ENCODE results near the gene FKBP11. TPM values are rescaled to one million over a fixed set of nuclear protein-coding genes. Genes with fewer than 3 reads are reported as not detected.

The FKBP11 gene
- total RNA-seq, 1 donor from 2014 or later: 12.4 TPM

GRCh38 chr12:48970702-48971334, 45.5 kb upstream of the FKBP11 start:
- no peak for FAIRE-seq
- no peak overlapping the region for H3K4me3 ChIP-seq (ENCODE audit: low read depth, low read length)

GRCh38 chr12:48969833-48970701, 44.8 kb upstream of the FKBP11 start:
- DNase-seq (ENCODE audit: low read depth): no peak
- FAIRE-seq: no peak
- Histone ChIP-seq H3K27me3 (ENCODE audit: control insufficient read depth, insufficient read depth, low read length) (peaks cover 33% of the 10 kb centered on the region), H3K4me3 (ENCODE audit: low read depth, low read length) (peak overlapping the region; percentile 16), H3K36me3 (ENCODE audit: control insufficient read depth, insufficient read depth, low read length) (no peaks in the 10 kb centered on the region)
- TF ChIP-seq, protein P1, sequence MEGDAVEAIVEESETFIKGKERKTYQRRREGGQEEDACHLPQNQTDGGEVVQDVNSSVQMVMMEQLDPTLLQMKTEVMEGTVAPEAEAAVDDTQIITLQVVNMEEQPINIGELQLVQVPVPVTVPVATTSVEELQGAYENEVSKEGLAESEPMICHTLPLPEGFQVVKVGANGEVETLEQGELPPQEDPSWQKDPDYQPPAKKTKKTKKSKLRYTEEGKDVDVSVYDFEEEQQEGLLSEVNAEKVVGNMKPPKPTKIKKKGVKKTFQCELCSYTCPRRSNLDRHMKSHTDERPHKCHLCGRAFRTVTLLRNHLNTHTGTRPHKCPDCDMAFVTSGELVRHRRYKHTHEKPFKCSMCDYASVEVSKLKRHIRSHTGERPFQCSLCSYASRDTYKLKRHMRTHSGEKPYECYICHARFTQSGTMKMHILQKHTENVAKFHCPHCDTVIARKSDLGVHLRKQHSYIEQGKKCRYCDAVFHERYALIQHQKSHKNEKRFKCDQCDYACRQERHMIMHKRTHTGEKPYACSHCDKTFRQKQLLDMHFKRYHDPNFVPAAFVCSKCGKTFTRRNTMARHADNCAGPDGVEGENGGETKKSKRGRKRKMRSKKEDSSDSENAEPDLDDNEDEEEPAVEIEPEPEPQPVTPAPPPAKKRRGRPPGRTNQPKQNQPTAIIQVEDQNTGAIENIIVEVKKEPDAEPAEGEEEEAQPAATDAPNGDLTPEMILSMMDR (IDR thresholded peaks at IDR 0.05; ENCODE audit: insufficient read depth, low read length, severe bottlenecking): peak; percentile 13

More at GRCh38 chr12:48970702-48971334, 45.5 kb upstream of the FKBP11 start:
- DNase-seq (ENCODE audit: low read depth): no peak
- TF ChIP-seq, protein P1 (IDR thresholded peaks at IDR 0.05; ENCODE audit: insufficient read depth, low read length, severe bottlenecking): no peak
- Histone ChIP-seq H3K27me3 (ENCODE audit: control insufficient read depth, insufficient read depth, low read length) (peaks cover 33% of the 10 kb centered on the region), H3K36me3 (ENCODE audit: control insufficient read depth, insufficient read depth, low read length) (no peaks in the 10 kb centered on the region)

GRCh38 chr12:48969160-48969771, 44.0 kb upstream of the FKBP11 start:
- peaks cover 31% of the 10 kb centered on the region for H3K27me3 ChIP-seq (ENCODE audit: control insufficient read depth, insufficient read depth, low read length)
- no peak for FAIRE-seq

DNA sequence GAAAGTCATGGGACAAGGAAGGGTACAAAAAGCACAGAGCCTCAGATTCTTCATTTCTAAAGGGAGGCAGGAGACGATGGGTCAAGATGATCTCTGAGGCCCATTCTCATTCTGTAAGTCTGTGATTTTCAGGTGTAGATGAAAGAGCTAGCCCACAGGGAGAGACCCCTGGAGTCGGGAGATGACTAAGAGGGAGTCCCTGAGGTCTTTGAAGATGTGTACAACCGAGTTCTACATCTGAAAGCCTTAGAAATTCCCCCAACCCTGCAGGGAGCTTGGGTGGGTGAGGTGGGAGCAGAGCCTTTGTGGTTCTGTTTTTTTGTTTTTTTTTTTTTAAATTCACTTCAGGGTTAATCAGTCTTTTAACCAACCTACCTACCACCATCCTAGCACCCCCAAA, 43.2 kb upstream of the FKBP11 start:
- DNase-seq (ENCODE audit: low read depth): no peak
- peaks cover 25% of the 10 kb centered on the region for H3K27me3 ChIP-seq (ENCODE audit: control insufficient read depth, insufficient read depth, low read length)
- TF ChIP-seq, protein P1 (IDR thresholded peaks at IDR 0.05; ENCODE audit: insufficient read depth, low read length, severe bottlenecking): no peak
- no peak overlapping the region for H3K4me3 ChIP-seq (ENCODE audit: low read depth, low read length)
- no peaks in the 10 kb centered on the region for H3K36me3 ChIP-seq (ENCODE audit: control insufficient read depth, insufficient read depth, low read length)
- FAIRE-seq: no peak

More at GRCh38 chr12:48969160-48969771, 44.0 kb upstream of the FKBP11 start:
- no peak overlapping the region for H3K4me3 ChIP-seq (ENCODE audit: low read depth, low read length)
- no peaks in the 10 kb centered on the region for H3K36me3 ChIP-seq (ENCODE audit: control insufficient read depth, insufficient read depth, low read length)
- TF ChIP-seq, protein P1 (IDR thresholded peaks at IDR 0.05; ENCODE audit: insufficient read depth, low read length, severe bottlenecking): no peak
- DNase-seq (ENCODE audit: low read depth): no peak

DNA sequence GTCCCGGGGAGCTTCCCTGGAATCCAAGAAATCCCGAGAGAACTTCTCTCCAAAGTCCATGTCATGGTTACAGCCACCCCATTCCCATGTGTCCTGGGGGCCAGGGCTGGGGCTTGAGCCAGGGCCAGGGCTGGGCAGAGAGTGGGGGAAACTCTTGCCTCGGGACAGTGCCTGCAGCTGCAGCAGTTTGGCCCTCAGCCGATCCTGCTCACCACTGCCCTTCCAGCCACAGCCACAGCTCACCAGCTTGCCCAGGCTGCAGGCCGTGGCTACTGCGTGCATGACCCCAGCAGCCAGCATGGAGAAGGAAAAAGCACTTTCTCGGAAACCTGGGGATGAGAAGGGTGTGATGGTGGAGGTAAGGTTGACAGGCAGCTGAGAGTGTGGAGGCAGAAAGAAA, 42.7 kb upstream of the FKBP11 start:
- DNase-seq (ENCODE audit: low read depth) (no peak), FAIRE-seq (no peak)
- H3K36me3 ChIP-seq (ENCODE audit: control insufficient read depth, insufficient read depth, low read length): no peaks in the 10 kb centered on the region
- H3K4me3 ChIP-seq (ENCODE audit: low read depth, low read length): no peak overlapping the region
- H3K27me3 ChIP-seq (ENCODE audit: control insufficient read depth, insufficient read depth, low read length): peaks cover 21% of the 10 kb centered on the region
- TF ChIP-seq, protein P1 (IDR thresholded peaks at IDR 0.05; ENCODE audit: insufficient read depth, low read length, severe bottlenecking): no peak
